Activated T-helper 17 cell treated with anti-CD3 and anti-CD28 coated beads, Interleukin-2, amount 50 U/mL, for 72 hours (primary cell): Measurements from ENCODE around the gene NUDT5. TPM values are rescaled to one million over a fixed set of nuclear protein-coding genes. Genes with fewer than 3 reads are reported as not detected.
"Not testable (repeated sequence)": the region's sequence is repeated elsewhere in the genome, so short reads cannot be mapped to it uniquely, and the experiment has no call there.

Experiments used
- ATAC-seq: fragments of 150-1000 bp; cut with Tn5 transposase; replicated peaks from 2 replicates; pipeline ENCODE4 v1.10.0; 2021; ENCODE audit warnings: mild to moderate bottlenecking, moderate library complexity
- H3K27ac Mint-ChIP-seq: one replicate; pipeline ENCODE4 v1.8.0; 2022; ENCODE audit warnings: mixed read lengths
- H3K27me3 Mint-ChIP-seq: one replicate; pipeline ENCODE4 v1.8.0; 2022; ENCODE audit warnings: mixed read lengths
- H3K36me3 Mint-ChIP-seq: one replicate; pipeline ENCODE4 v1.8.0; 2022; ENCODE audit warnings: low read depth, mild to moderate bottlenecking, mixed read lengths
- H3K4me1 Mint-ChIP-seq: one replicate; pipeline ENCODE4 v1.8.0; 2022; ENCODE audit warnings: mixed read lengths
- H3K4me3 Mint-ChIP-seq: one replicate; pipeline ENCODE4 v1.8.0; 2022; ENCODE audit warnings: mild to moderate bottlenecking, mixed read lengths
- H3K9me3 Mint-ChIP-seq: one replicate; pipeline ENCODE4 v1.8.0; 2022; ENCODE audit warnings: mixed read lengths
- total RNA-seq, 2 donors: library from RNA; stranded (reverse); gene quantifications; one replicate each; pipeline ENCODE4 v1.2.3, GENCODE V29; 2022

Gene NUDT5
- total RNA-seq, 2 donors from 2014 or later, result 99.1 to 139 TPM

DNA sequence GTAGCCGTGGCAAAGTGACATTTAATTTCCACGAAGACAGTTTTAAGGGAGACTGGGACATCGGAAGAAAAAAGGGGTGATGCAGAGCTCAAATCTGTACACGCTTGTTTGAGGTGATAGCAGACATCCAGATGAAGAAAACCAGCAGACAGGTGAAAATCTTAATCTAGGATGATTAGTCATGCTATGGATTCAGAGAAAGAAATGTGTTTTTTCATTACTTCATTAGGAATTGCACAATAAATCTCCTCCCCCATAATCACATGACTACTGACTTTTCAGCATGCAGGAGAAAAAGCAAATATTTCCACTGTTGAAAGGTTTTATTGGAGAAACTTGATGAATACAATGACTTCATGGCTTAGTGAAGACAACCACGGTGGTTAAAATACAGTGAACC lies 2.5 kb downstream of the NUDT5 start:
- peaks cover 36% of the 10 kb centered on the region for H3K4me1 Mint-ChIP-seq

DNA sequence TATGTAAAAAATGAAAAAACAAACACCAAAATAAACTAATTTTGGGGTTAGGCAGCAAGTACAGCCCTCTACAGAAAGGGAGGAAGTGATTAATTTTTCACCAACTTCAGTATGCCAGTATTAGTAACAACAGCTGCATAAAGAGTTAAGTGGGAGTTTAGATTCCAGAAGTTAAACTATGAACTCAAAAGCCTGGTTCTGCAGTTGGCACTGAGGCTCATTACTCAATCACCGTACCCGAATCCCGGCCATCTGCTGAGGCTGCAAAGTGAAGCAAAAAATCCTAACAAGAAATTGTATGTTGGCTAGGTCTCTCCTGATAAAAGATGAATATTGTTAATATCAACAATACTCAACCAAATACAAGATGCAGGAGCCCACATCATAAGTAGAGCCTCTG lies 4.0 kb downstream of the NUDT5 start:
- peaks cover 49% of the 10 kb centered on the region for H3K4me1 Mint-ChIP-seq
- peak overlapping the region; percentile 63 for H3K4me3 Mint-ChIP-seq
- peak overlapping the region; percentile 83 for H3K27ac Mint-ChIP-seq
- peaks cover 86% of the 10 kb centered on the region for H3K36me3 Mint-ChIP-seq
- H3K9me3 Mint-ChIP-seq, result no peaks in the 10 kb centered on the region
- H3K27me3 Mint-ChIP-seq, result no peaks in the 10 kb centered on the region
- peak; percentile 18 for ATAC-seq

More for the DNA sequence above, 2.5 kb downstream of the NUDT5 start:
- ATAC-seq, result no peak
- no peaks in the 10 kb centered on the region for H3K9me3 Mint-ChIP-seq
- H3K4me3 Mint-ChIP-seq, result peak overlapping the region; percentile 92
- no peaks in the 10 kb centered on the region for H3K27me3 Mint-ChIP-seq
- no peak overlapping the region for H3K27ac Mint-ChIP-seq
- peaks cover 78% of the 10 kb centered on the region for H3K36me3 Mint-ChIP-seq

DNA sequence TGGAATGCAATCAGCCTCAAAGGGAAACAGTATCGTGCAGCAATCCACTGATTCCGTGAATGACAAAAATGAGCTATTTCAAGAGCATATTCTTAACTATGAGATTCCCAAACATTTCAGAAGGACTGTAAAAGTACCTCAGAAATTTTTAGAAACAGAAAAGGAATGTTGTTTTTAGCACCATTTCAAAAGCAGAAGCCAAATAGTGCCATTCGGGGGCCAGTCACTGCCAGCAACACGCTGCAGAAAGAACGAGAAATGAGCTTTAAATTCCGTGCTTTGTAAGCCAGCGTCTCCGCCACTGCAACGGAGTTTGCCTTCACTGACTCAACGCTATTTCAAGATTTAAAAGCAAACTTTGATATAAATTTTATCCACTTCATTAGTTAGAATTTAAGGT lies 6.3 kb downstream of the NUDT5 start:
- Mint-ChIP-seq H3K9me3 (no peaks in the 10 kb centered on the region), H3K27me3 (no peaks in the 10 kb centered on the region), H3K4me3 (no peak overlapping the region), H3K27ac (no peak overlapping the region), H3K36me3 (peaks cover 89% of the 10 kb centered on the region), H3K4me1 (peaks cover 48% of the 10 kb centered on the region)
- ATAC-seq, result no peak

DNA sequence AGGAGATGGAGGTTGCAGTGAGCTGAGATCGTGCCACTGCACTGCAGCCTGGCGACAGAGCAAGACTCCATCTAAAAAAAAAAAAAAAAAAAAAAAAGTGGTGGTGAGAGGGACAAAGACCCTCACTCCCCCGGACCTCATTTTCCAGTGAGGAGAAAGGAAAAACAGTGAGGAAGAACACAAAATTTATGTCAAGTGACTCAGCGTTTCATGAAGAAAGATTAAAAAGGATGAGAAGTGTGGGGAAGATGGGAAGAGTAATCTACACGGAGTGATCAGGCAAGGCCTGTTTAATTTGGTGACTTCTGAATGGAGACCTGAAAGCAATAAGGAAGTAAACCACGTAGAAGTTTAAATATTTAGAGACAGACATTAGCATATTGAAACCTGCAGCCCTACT lies 7.0 kb downstream of the NUDT5 start:
- ATAC-seq, result no peak
- Mint-ChIP-seq H3K9me3 (no peaks in the 10 kb centered on the region), H3K4me3 (no peak overlapping the region), H3K27ac (peak overlapping the region; percentile 91), H3K4me1 (peaks cover 43% of the 10 kb centered on the region), H3K36me3 (peaks cover 86% of the 10 kb centered on the region), H3K27me3 (no peaks in the 10 kb centered on the region)

DNA sequence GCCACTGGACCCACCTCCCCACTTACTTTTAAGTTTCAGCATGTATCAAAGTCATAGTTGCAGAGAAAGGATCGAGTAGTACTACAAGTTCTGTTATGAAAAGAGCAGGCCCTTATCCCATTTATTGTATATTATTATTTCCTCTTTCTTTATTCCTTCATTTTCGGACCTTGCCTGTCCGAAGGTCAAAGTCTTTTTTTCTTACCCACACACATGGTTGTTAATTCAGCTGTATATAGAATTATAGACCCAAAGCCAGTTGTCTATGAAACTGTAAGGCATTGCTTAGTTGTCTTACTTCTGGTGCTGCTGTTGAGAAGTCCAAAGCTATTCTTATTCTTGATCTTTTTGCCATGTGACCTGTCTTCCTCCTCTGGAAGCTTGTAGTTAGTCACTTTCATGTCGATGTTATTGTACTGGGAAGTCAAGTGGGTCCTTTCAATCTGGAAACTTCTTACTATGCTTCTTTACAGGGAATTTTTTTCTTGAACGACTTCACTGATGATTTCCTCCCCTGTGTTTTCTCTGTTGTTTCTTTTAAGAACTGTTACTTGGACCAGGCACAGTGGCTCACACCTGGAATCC lies 8.3 kb downstream of the NUDT5 start:
- Mint-ChIP-seq H3K9me3 (no peaks in the 10 kb centered on the region), H3K27me3 (no peaks in the 10 kb centered on the region), H3K4me1 (peaks cover 44% of the 10 kb centered on the region), H3K36me3 (peaks cover 89% of the 10 kb centered on the region), H3K27ac (peak overlapping the region; percentile 91), H3K4me3 (peak overlapping the region; percentile 70)
- no peak for ATAC-seq

DNA sequence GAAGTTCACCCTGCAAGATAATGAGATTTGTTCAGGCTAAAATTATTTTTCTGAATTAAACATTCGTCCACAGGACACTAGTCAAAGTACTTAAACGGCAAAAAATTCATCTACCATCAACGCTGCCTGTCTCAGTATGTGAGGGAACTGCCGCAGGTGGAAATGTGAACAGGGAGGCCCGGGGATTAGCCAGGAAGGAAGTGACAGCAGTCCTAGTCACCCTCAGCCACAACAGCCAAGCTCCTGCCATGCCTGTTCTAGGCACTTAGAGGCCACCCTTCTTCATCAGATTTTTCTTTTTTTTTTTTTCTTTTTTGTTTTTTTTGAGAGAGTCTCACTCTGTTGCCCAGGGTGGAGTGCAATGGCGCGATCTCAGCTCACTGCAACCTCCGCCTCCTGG lies 9.4 kb downstream of the NUDT5 start:
- H3K4me1 Mint-ChIP-seq, result peaks cover 36% of the 10 kb centered on the region
- ATAC-seq, result peak; percentile 71
- no peaks in the 10 kb centered on the region for H3K9me3 Mint-ChIP-seq
- H3K36me3 Mint-ChIP-seq, result peaks cover 89% of the 10 kb centered on the region
- H3K27me3 Mint-ChIP-seq, result no peaks in the 10 kb centered on the region
- H3K27ac Mint-ChIP-seq, result peak overlapping the region; percentile 91
- H3K4me3 Mint-ChIP-seq, result peak overlapping the region; percentile 70

DNA sequence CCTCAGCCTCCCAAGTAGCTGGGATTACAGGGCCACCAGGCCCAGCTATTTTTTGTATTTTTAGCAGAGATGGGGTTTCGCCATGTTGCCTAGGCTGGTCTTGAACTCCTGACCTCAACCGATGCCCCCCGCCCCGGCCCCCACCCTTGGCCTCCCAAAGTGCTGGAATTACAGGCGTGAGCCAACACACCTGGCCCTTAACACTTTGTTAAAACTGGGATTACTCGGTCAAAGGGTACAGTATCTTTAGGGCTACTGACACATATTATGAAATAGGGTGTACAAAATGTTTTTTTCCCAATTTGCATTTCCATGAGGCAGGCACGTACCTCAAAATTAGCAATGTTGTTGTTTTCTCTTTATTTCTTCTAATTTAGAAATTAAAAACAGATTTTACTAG lies 11.5 kb downstream of the NUDT5 start:
- Mint-ChIP-seq H3K36me3 (peaks cover 90% of the 10 kb centered on the region), H3K4me1 (peaks cover 33% of the 10 kb centered on the region), H3K9me3 (no peaks in the 10 kb centered on the region)

DNA sequence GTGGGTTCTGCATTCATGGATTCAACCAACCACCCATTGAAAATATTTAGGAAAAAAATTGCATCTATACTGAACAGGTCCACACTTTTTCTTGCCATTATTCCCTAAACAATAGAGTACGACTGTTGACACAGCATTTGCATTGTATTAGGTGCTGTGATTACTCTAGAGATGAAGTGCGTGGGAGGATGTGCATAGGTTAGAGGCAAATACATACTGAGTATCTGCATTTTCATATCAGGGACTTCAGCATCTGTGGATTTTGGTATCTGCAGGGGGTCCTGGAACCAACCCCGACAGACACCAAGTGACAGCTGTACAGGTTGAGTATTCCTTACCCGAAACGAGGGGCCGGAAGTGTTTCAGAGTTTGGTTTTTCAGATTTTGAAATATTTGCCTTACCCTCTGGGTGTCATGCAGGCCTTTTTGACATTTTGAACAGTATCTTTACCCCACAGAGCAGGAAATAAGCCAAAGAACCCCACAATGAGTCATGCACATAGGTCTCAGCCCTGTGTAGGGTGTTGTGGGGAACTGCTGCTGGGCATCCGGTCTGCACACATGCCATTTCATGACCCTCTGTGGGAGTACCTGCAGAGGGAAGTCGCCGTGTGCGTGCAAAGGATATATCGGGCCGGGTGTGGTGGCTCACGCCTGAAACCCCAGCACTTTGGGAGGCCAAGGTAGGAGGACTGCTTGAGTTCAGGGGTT lies 14.5 kb downstream of the NUDT5 start:
- H3K27ac Mint-ChIP-seq, result peak overlapping the region; percentile 87
- peak; percentile 99 for ATAC-seq
- H3K36me3 Mint-ChIP-seq, result peaks cover 88% of the 10 kb centered on the region

More for the DNA sequence above, 11.5 kb downstream of the NUDT5 start:
- Mint-ChIP-seq H3K27ac (no peak overlapping the region), H3K27me3 (no peaks in the 10 kb centered on the region), H3K4me3 (no peak overlapping the region)
- ATAC-seq, result no peak

DNA sequence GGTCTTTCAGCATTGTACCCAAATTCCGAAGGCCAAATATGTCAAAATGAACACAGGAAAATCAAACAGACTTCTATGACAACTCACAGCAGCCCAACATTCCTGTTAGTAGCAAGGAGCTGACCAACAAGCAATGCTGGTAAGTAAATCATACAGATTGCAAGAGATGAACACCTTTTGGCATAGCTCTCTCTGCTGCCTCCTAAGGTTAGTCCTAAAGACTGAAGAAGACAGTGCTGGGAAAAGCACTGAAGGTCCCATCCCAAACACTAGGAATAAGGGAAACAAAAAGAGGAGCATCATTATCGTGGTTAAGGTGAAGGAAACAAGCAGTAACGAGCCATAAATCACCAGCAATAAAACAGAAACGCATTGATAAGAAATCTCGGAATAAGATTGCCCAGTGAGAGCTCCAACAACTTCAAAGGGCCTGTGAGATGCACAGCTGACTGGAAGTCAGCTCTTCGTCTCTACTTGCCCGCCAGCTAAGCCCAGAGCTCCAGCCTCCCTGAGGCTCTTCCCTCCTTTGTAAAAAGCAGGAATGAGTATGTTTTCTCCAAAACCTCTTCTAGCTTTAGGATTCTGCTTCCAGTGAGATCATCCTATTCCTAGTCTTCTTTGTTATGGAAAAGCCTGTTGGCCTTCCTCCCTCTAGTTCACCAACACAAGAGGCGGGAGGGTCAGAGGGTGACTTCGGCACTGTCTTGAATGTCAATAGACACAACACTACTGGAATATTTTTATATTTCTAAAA lies 15.3 kb downstream of the NUDT5 start:
- ATAC-seq, result no peak
- Mint-ChIP-seq H3K9me3 (no peaks in the 10 kb centered on the region), H3K36me3 (peaks cover 84% of the 10 kb centered on the region), H3K4me3 (peak overlapping the region; percentile 60), H3K27me3 (no peaks in the 10 kb centered on the region), H3K4me1 (peaks cover 17% of the 10 kb centered on the region), H3K27ac (peak overlapping the region; percentile 87)

More for the DNA sequence above, 14.5 kb downstream of the NUDT5 start:
- H3K27me3 Mint-ChIP-seq, result no peaks in the 10 kb centered on the region
- H3K4me3 Mint-ChIP-seq, result peak overlapping the region; percentile 60
- H3K9me3 Mint-ChIP-seq, result no peaks in the 10 kb centered on the region
- H3K4me1 Mint-ChIP-seq, result peaks cover 17% of the 10 kb centered on the region

DNA sequence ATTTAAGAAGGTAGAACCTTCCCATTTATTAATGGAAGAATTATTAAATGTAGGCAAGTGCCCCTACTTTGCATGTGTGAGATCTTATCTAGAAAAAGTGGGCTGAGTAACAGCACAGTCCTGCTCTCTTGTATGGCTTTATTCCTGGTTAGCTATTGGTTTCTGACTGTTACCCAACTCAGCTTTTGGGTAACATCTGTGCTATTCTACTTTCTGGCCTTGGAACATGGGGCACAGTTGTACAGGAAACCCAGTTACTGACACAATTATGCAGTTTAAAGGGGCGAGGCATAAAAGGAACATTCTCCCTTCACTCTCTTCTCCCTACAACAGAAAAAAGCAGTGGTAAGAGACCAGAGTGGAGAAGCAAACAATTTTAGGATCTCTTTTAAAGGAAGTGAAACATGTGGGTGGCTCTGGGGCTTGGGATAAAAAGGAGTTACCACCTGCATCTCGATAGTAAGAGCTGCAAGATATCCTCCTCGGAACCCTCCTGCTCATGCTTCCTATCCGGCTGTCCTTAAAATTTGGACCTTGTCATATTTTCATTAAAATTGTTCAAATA lies 16.0 kb downstream of the NUDT5 start:
- H3K9me3 Mint-ChIP-seq, result no peaks in the 10 kb centered on the region
- no peaks in the 10 kb centered on the region for H3K27me3 Mint-ChIP-seq
- H3K4me1 Mint-ChIP-seq, result peaks cover 17% of the 10 kb centered on the region
- ATAC-seq, result no peak
- H3K36me3 Mint-ChIP-seq, result peaks cover 84% of the 10 kb centered on the region
- peak overlapping the region; percentile 87 for H3K27ac Mint-ChIP-seq
- no peak overlapping the region for H3K4me3 Mint-ChIP-seq

DNA sequence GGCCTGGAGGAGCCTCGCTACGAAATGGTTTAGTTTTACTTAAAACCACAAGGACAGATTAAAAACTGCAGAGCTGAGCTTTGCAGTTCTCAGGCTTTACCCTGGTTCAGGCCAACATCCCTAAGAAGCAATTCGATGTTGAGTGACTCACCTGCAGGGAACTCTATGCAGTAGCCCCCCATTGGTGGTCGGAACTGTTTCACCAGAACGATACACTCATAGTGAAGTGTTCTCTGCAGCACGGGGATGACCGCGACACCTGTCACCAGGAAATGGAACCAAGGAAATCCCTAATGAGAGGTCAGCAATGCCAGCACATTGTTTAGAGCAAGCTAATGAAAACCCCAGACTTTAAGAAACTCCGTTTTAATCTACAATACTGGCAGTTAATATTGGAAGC lies 18.0 kb downstream of the NUDT5 start:
- ATAC-seq, result peak; percentile 11
- H3K27ac Mint-ChIP-seq, result no peak overlapping the region
- no peak overlapping the region for H3K4me3 Mint-ChIP-seq
- H3K9me3 Mint-ChIP-seq, result no peaks in the 10 kb centered on the region
- peaks cover 10% of the 10 kb centered on the region for H3K4me1 Mint-ChIP-seq
- no peaks in the 10 kb centered on the region for H3K27me3 Mint-ChIP-seq
- H3K36me3 Mint-ChIP-seq, result peaks cover 88% of the 10 kb centered on the region

DNA sequence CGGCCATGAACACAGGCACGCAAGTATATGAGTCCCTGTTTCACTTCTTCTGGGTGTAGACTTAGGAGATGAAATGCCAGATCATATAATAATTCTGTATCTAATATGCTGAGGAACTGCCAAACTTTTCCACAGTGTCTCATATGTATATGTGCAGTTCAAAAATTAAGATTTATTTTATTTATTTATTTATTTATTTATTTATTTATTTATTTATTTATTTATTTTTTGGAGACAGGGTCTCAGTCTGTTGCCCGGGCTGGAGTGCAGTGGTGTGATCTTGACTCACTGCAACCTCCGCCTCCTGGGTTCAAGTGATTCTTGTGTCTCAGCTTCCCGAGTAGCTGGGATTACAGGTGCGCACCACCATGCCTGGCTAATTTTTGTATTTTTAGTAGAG lies 24.2 kb downstream of the NUDT5 start:
- not testable (repeated sequence) for H3K4me1 Mint-ChIP-seq, ATAC-seq, H3K27ac Mint-ChIP-seq, H3K9me3 Mint-ChIP-seq, H3K4me3 Mint-ChIP-seq, H3K27me3 Mint-ChIP-seq
- H3K36me3 Mint-ChIP-seq, result peaks cover 95% of the 10 kb centered on the region

DNA sequence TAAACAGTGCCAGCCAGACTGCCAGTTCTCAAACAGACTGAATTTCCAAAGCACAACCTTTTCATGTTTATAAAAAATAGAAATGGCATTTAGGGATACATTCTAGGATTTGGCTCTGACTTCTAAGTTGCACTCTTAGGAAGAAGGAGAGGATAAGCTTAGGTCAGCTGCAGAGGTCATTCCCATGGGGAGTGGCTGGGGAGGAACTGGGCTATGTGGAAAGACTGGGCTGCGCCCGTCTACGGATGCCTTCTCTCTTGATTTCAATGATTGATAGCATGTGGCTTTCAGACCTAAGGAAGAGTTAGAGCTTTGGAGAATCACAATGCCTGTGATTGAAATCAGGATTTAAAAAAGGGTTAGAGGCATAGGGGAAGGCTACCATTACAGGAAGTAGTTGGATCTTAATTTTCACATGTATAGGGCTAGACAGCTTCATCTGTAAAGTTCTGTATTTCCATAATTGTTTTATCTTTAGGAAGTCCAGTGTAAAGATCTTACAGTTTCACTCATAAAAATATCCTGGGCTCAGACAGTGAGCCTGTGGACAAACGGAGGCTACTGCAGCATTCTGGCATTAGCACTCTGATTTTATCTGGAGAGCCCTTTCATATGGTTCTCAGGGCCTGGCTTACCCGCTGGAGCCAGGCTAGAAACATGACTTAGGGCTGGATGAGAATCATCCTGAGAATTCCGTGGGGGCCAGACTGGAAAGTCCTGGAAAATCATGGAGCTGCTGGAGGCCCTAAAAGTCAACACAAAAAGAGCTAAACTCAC lies 29.5 kb downstream of the NUDT5 start:
- Mint-ChIP-seq H3K4me3 (no peak overlapping the region), H3K4me1 (no peaks in the 10 kb centered on the region), H3K9me3 (no peaks in the 10 kb centered on the region), H3K27me3 (no peaks in the 10 kb centered on the region), H3K36me3 (peaks cover 99% of the 10 kb centered on the region), H3K27ac (peak overlapping the region; percentile 7)
- ATAC-seq, result no peak

DNA sequence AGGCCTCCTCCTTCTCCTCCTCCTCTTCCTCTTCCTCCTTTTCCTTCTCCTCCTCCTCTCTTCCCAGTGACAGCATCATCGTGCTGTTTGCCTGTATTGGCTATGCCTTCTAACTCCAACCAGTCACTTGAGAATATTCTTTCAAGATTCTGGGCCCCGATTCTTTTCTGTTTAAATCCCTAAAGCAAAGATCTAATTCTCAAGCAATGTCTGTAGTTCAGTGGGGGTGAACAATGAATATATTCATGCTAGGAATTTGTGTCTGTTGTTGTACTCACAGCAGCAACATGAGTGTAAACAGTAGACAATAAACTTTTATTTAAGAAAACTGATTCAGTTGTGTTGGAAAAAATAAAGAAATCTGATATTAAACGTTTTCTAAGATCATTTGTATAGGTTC lies 30.7 kb downstream of the NUDT5 start:
- Mint-ChIP-seq H3K4me3 (no peak overlapping the region), H3K27me3 (no peaks in the 10 kb centered on the region), H3K27ac (peak overlapping the region; percentile 7), H3K9me3 (no peaks in the 10 kb centered on the region), H3K36me3 (peaks cover 97% of the 10 kb centered on the region), H3K4me1 (no peaks in the 10 kb centered on the region)
- ATAC-seq, result no peak
